Left lung (tissue), 10 donors: ENCODE measurements around the gene RASSF4. TPM values are rescaled to one million over a fixed set of nuclear protein-coding genes. Genes with fewer than 3 reads are reported as not detected.
"Not testable (repeated sequence)": the region's sequence is repeated elsewhere in the genome, so short reads cannot be mapped to it uniquely, and the experiment has no call there.

Source experiments
- ATAC-seq: fragments of 200-7000 bp; cut with Tn5 transposase; one replicate; pipeline ENCODE4 v1.9.1; 2020; ENCODE audit warnings: moderate library complexity
- DNase-seq, 4 donors: peaks; one replicate each; pipeline ENCODE4 v3.0.0-alpha.2; 2013 to 2020
- H3K27ac ChIP-seq, 2 donors: fragments of 200-600 bp; sonication (generic) in 1 of 2; one replicate each; pipeline versions ENCODE4 v1.5.0 to v1.8.0; 2020 to 2021
- H3K27me3 ChIP-seq, 2 donors: fragments of 200-600 bp; sonication (generic) in 1 of 2; one replicate each; pipeline versions ENCODE4 v1.5.0 to v1.8.0; 2020 to 2021
- H3K36me3 ChIP-seq, 2 donors: fragments of 200-600 bp; sonication (generic) in 1 of 2; one replicate each; pipeline versions ENCODE4 v1.5.0 to v1.8.0; 2020 to 2021
- H3K4me1 ChIP-seq, 2 donors: fragments of 200-600 bp; one replicate each; pipeline ENCODE4 v1.8.0; 2021
- H3K4me3 ChIP-seq, 2 donors: fragments of 200-600 bp; sonication (generic) in 1 of 2; one replicate each; pipeline versions ENCODE4 v1.5.0 to v1.8.0; 2020 to 2021; ENCODE audit warnings: mild to moderate bottlenecking in 1 of 2
- H3K9me3 ChIP-seq, 2 donors: fragments of 200-600 bp; sonication (generic) in 1 of 2; one replicate each; pipeline versions ENCODE4 v1.5.0 to v1.8.0; 2020 to 2021
- CTCF ChIP-seq, 2 donors: fragments of 200-600 bp; sonication (generic) in 1 of 2; IDR thresholded peaks; one replicate each; pipeline versions ENCODE4 v1.5.0 to v1.8.0; 2021; ENCODE audit warnings: antibody characterized with exemption in 2 of 2
- intact Hi-C, 2 donors: fragments of 100-400 bp; cut with DNase I; formaldehyde crosslinking; loops; one replicate each; pipeline versions ENCODE4 v1.11.2 to v1.14.2; 2022
- polyA plus RNA-seq, 6 donors: library from polyadenylated mRNA; unstranded; fragments of 120-200 nt; gene quantifications; one replicate each; pipeline ENCODE4 v1.2.1, GENCODE V29; 2013; ENCODE audit not compliant: insufficient read length in 6 of 6
- total RNA-seq, 2 donors: library from RNA; stranded (reverse); fragmentation: NEBNext Ultra II Directional; extraction: Animal tissue kit (Norgen Biotek cat#: 25700); gene quantifications; one replicate each; pipeline ENCODE4 v1.2.1, GENCODE V29; 2021
- donor health status: DM: no; HTN: yes; CAD: no.
- donor health status: DM: no; HTN: no; CAD: no.

The RASSF4 gene
- total and polyA plus RNA-seq, 8 donors: 17.1 to 54.7 (median 20.7) TPM

DNA sequence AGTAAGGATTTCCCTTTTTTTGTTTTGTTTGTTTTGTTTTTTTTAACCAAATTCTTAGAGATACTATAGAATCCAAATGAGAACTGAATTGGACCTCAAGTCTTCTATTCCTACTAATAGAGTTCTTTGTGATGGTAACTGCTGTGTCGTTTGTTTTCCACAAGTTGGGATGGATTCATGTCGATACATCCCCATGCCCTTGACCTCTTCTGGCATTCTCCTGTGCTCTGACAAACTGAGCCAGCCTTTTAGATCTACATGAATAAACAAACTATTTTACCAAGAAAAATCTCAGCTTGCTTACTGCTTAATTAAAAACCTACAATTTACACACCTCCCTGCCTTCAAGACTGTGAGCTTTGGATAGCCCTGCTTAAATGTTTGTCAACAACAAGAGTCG is 45.1 kb downstream of the RASSF4 start:
- no peak overlapping the region for H3K27ac ChIP-seq
- no peak for TF ChIP-seq CTCF (IDR thresholded peaks at IDR 0.05)
- H3K27me3 ChIP-seq: no peaks in the 10 kb centered on the region
- DNase-seq: no peak
- H3K9me3 ChIP-seq: no peaks in the 10 kb centered on the region
- intact Hi-C loops: no loop called here
- peaks cover 0 to 13% of the 10 kb centered on the region in 2 donors for H3K36me3 ChIP-seq
- H3K4me3 ChIP-seq: no peak overlapping the region
- no peak for ATAC-seq
- peaks cover 11 to 49% of the 10 kb centered on the region in 2 donors for H3K4me1 ChIP-seq

- peaks cover 7 to 43% of the 10 kb centered on the region in 2 donors for H3K4me1 ChIP-seq
- H3K4me3 ChIP-seq: no peak overlapping the region
- no peaks in the 10 kb centered on the region for H3K27me3 ChIP-seq
- H3K9me3 ChIP-seq: no peaks in the 10 kb centered on the region
- DNase-seq: no peak
- TF ChIP-seq CTCF (IDR thresholded peaks at IDR 0.05): no peak
- peaks cover 0 to 13% of the 10 kb centered on the region in 2 donors for H3K36me3 ChIP-seq
- intact Hi-C loops: no loop called here
- ATAC-seq: no peak
- no peak overlapping the region for H3K27ac ChIP-seq
Measured at GRCh38 chr10:45005284-45005683, 45.7 kb downstream of the RASSF4 start.

GRCh38 chr10:45006276-45007030 is 46.9 kb downstream of the RASSF4 start:
- no peak overlapping the region for H3K27ac ChIP-seq
- peaks cover 5 to 36% of the 10 kb centered on the region in 2 donors for H3K4me1 ChIP-seq
- H3K36me3 ChIP-seq: peaks cover 0 to 13% of the 10 kb centered on the region in 2 donors
- H3K27me3 ChIP-seq: no peaks in the 10 kb centered on the region
- intact Hi-C loops: no loop called here
- no peak for TF ChIP-seq CTCF (IDR thresholded peaks at IDR 0.05)
- no peak for ATAC-seq
- no peaks in the 10 kb centered on the region for H3K9me3 ChIP-seq
- no peak overlapping the region for H3K4me3 ChIP-seq
- DNase-seq: no peak

DNA sequence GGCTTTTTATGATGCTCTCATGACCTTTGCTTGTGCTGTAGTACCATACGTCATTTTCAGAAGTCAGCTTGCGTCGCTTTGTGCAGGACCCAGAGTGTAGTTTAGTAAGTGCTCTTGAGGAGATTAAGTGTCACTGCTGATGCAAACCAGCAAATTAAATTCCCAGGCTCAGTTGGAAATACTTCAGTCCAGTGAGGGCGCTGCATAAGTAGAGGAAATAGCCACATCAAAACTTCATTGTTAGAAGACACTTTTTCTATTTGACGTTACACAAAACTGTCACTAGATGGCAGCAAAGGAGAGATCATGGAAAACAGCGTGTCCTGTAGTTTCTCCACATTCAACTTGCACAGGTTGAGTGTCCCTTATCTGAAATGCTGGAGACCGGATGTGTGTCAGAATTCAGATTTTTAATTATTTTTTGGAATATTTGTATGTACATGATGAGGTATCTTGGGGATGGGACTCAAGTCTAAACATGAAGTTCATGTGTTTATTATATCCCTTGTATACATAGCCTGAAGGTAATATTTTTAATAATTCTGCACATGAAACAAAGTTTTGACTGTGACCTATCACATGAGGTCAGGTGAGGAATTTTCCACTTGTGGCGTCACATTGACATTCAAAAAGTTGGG is 49.0 kb downstream of the RASSF4 start:
- intact Hi-C loops: no loop called here
- ATAC-seq (peak; percentile 99), DNase-seq (peak in 2 of 4 donors; percentile 78 to 89)
- Histone ChIP-seq H3K9me3 (no peaks in the 10 kb centered on the region), H3K4me1 (peaks cover 0 to 23% of the 10 kb centered on the region in 2 donors), H3K4me3 (no peak overlapping the region), H3K27ac (no peak overlapping the region), H3K27me3 (no peaks in the 10 kb centered on the region), H3K36me3 (peaks cover 0 to 9% of the 10 kb centered on the region in 2 donors)
- peak; percentile 75 to 78 for TF ChIP-seq CTCF (IDR thresholded peaks at IDR 0.05)

- ATAC-seq, H3K9me3 ChIP-seq, intact Hi-C loops, H3K4me3 ChIP-seq, H3K27ac ChIP-seq, H3K27me3 ChIP-seq, H3K36me3 ChIP-seq, H3K4me1 ChIP-seq, DNase-seq: not testable (repeated sequence)
Measured at GRCh38 chr10:45014557-45014956, 55.0 kb downstream of the RASSF4 start.
